ENCODE results near the gene TMEM209. TPM values are rescaled to one million over a fixed set of nuclear protein-coding genes. Genes with fewer than 3 reads are reported as not detected.

Gene TMEM209
- total and polyA plus RNA-seq, 5 donors, result 5.2 to 9.8 (median 9.1) TPM

DNA sequence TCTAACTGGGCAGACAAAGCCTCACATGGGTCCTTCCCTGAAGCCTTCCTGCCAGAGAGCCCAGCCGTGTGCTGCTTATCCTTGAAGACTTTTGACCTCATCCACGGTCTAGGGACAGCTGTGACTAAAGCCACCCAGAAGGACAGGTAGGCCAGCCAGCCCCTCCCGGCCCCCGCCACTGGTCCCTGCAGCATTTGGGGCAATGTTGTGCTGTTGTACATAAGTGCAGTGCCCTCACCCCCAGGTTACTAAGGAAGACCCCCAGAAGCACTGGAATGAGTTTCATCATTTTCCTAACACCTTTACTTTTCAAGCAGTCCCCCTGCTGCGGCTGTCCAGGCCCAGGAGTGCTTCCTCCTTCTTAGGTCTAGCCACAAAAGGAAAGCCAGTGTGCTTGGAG, 43.0 kb downstream of the TMEM209 start:
- ATAC-seq (no peak), DNase-seq (no peak)
- 92% methylated on average over 5 of the region's 5 CpGs for WGBS
- H3K27me3 ChIP-seq (ENCODE audit: control insufficient read depth, insufficient read depth), result no peaks in the 10 kb centered on the region
- H3K9me3 ChIP-seq (ENCODE audit: control insufficient read depth, low read length), result no peaks in the 10 kb centered on the region
- intact Hi-C loops (cut with DNase I), result no loop called here
- no peak overlapping the region for H3K4me3 ChIP-seq (ENCODE audit: low read length)
- no peaks in the 10 kb centered on the region for H3K4me1 ChIP-seq (ENCODE audit: control insufficient read depth, insufficient read depth, low read length)
- H3K27ac ChIP-seq (ENCODE audit: low read length), result no peak overlapping the region

GRCh38 chr7:130160455-130160854, 44.8 kb downstream of the TMEM209 start:
- no peak for DNase-seq
- intact Hi-C loops (cut with DNase I), result no loop called here
- Histone ChIP-seq H3K4me3 (ENCODE audit: low read length) (no peak overlapping the region), H3K27ac (ENCODE audit: low read length) (no peak overlapping the region), H3K4me1 (ENCODE audit: control insufficient read depth, insufficient read depth, low read length) (no peaks in the 10 kb centered on the region), H3K9me3 (ENCODE audit: control insufficient read depth, low read length) (no peaks in the 10 kb centered on the region), H3K27me3 (ENCODE audit: control insufficient read depth, insufficient read depth) (no peaks in the 10 kb centered on the region)
- no peak for ATAC-seq
- 89% methylated on average over 8 of the region's 8 CpGs for WGBS

DNA sequence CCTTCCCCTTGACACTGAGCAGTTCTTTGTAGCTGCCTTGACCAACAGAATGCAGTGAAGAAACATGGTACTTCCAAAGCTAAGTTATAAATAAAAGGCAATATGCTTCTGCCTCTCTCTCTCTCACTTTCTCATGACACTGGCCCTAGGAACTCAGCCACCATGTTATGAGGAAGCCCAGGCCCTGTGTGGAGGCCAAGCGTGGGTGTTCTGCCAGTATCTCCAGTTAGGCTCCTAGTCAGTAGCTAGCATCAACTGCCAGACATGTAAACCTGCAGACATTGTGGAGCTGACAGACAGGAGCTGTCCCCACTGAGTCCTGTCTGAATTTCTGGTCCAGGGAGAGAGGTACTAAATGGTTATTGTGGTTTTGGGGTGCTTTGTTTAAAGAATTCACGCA, 45.2 kb downstream of the TMEM209 start:
- no peak for ATAC-seq
- 99% methylated on average over 2 of the region's 2 CpGs for WGBS
- Histone ChIP-seq H3K4me3 (ENCODE audit: low read length) (no peak overlapping the region), H3K4me1 (ENCODE audit: control insufficient read depth, insufficient read depth, low read length) (no peaks in the 10 kb centered on the region), H3K9me3 (ENCODE audit: control insufficient read depth, low read length) (no peaks in the 10 kb centered on the region), H3K27ac (ENCODE audit: low read length) (no peak overlapping the region), H3K27me3 (ENCODE audit: control insufficient read depth, insufficient read depth) (no peaks in the 10 kb centered on the region)
- intact Hi-C loops (cut with DNase I), result no loop called here
- DNase-seq, result no peak

GRCh38 chr7:130157700-130158099, 47.5 kb downstream of the TMEM209 start:
- ATAC-seq, result no peak
- H3K4me3 ChIP-seq (ENCODE audit: low read length), result no peak overlapping the region
- DNase-seq, result no peak
- 88% methylated on average over 7 of the region's 7 CpGs for WGBS
- intact Hi-C loops (cut with DNase I), result no loop called here
- H3K9me3 ChIP-seq (ENCODE audit: control insufficient read depth, low read length), result no peaks in the 10 kb centered on the region
- no peak overlapping the region for H3K27ac ChIP-seq (ENCODE audit: low read length)
- H3K4me1 ChIP-seq (ENCODE audit: control insufficient read depth, insufficient read depth, low read length), result no peaks in the 10 kb centered on the region
- no peaks in the 10 kb centered on the region for H3K27me3 ChIP-seq (ENCODE audit: control insufficient read depth, insufficient read depth)

- H3K27ac ChIP-seq (ENCODE audit: low read length), result no peak overlapping the region
- intact Hi-C loops (cut with DNase I), result no loop called here
- DNase-seq (no peak), ATAC-seq (no peak)
- WGBS, result 98% methylated on average over 7 of the region's 7 CpGs
- H3K4me1 ChIP-seq (ENCODE audit: control insufficient read depth, insufficient read depth, low read length), result no peaks in the 10 kb centered on the region
- H3K27me3 ChIP-seq (ENCODE audit: control insufficient read depth, insufficient read depth), result no peaks in the 10 kb centered on the region
- no peaks in the 10 kb centered on the region for H3K9me3 ChIP-seq (ENCODE audit: control insufficient read depth, low read length)
- no peak overlapping the region for H3K4me3 ChIP-seq (ENCODE audit: low read length)
Measured at GRCh38 chr7:130156140-130156539, 49.1 kb downstream of the TMEM209 start.

- WGBS, result 68% methylated on average over 31 of the region's 31 CpGs
- no peak overlapping the region for H3K4me3 ChIP-seq (ENCODE audit: low read length)
Measured at GRCh38 chr7:130154501-130155317, 50.5 kb downstream of the TMEM209 start.

DNA sequence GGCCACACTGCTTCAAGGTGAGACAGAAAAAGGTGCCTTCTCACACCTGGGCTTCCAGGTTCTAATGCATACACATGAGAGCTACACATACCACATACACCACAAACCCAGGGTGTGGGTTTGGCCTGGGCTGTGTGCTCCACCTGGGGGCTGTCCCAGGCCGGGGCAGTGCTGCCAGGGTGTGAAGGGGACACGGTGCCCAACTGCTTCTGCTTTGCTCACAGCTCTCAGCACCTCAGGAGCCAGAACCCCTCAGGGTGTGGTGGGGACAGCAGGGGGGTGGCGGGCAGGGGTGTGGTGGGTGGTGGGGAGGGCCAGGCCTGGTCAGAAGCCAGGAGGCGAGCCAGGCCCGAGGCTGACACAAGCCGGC, 51.1 kb downstream of the TMEM209 start:
- no peak overlapping the region for H3K27ac ChIP-seq (ENCODE audit: low read length)
- ATAC-seq (peak; percentile 10 to 21), DNase-seq (no peak)
- H3K27me3 ChIP-seq (ENCODE audit: control insufficient read depth, insufficient read depth), result no peaks in the 10 kb centered on the region
- WGBS, result 48% methylated on average over 6 of the region's 6 CpGs
- no peaks in the 10 kb centered on the region for H3K9me3 ChIP-seq (ENCODE audit: control insufficient read depth, low read length)
- no peaks in the 10 kb centered on the region for H3K4me1 ChIP-seq (ENCODE audit: control insufficient read depth, insufficient read depth, low read length)
- intact Hi-C loops (cut with DNase I), result no loop called here
- H3K4me3 ChIP-seq (ENCODE audit: low read length), result no peak overlapping the region

More at GRCh38 chr7:130154501-130155317, 50.5 kb downstream of the TMEM209 start:
- peak in 2 of 3 donors; percentile 60 to 64 for DNase-seq
- intact Hi-C loops (cut with DNase I), result no loop called here
- no peaks in the 10 kb centered on the region for H3K27me3 ChIP-seq (ENCODE audit: control insufficient read depth, insufficient read depth)
- H3K27ac ChIP-seq (ENCODE audit: low read length), result no peak overlapping the region
- ATAC-seq, result peak; percentile 22 to 27
- H3K9me3 ChIP-seq (ENCODE audit: control insufficient read depth, low read length), result no peaks in the 10 kb centered on the region
- H3K4me1 ChIP-seq (ENCODE audit: control insufficient read depth, insufficient read depth, low read length), result no peaks in the 10 kb centered on the region

- no peak overlapping the region for H3K4me3 ChIP-seq (ENCODE audit: low read length)
- H3K27ac ChIP-seq (ENCODE audit: low read length), result no peak overlapping the region
- no peaks in the 10 kb centered on the region for H3K27me3 ChIP-seq (ENCODE audit: control insufficient read depth, insufficient read depth)
- intact Hi-C loops (cut with DNase I), result no loop called here
- H3K4me1 ChIP-seq (ENCODE audit: control insufficient read depth, insufficient read depth, low read length), result no peaks in the 10 kb centered on the region
- ATAC-seq (peak; percentile 12 to 36), DNase-seq (peak in 1 of 3 donors; percentile 64)
- WGBS, result 69% methylated on average over 29 of the region's 29 CpGs
- H3K9me3 ChIP-seq (ENCODE audit: control insufficient read depth, low read length), result no peaks in the 10 kb centered on the region
Measured at GRCh38 chr7:130153211-130153908, 51.8 kb downstream of the TMEM209 start.

- H3K27me3 ChIP-seq (ENCODE audit: control insufficient read depth, insufficient read depth), result no peaks in the 10 kb centered on the region
- intact Hi-C loops (cut with DNase I), result no loop called here
- H3K27ac ChIP-seq (ENCODE audit: low read length), result no peak overlapping the region
- no peaks in the 10 kb centered on the region for H3K4me1 ChIP-seq (ENCODE audit: control insufficient read depth, insufficient read depth, low read length)
- 74% methylated on average over 17 of the region's 17 CpGs for WGBS
- H3K9me3 ChIP-seq (ENCODE audit: control insufficient read depth, low read length), result no peaks in the 10 kb centered on the region
- H3K4me3 ChIP-seq (ENCODE audit: low read length), result no peak overlapping the region
- DNase-seq (no peak), ATAC-seq (peak in 1 of 2 donors; percentile 4)
Measured at GRCh38 chr7:130152493-130153210, 52.6 kb downstream of the TMEM209 start.

DNA sequence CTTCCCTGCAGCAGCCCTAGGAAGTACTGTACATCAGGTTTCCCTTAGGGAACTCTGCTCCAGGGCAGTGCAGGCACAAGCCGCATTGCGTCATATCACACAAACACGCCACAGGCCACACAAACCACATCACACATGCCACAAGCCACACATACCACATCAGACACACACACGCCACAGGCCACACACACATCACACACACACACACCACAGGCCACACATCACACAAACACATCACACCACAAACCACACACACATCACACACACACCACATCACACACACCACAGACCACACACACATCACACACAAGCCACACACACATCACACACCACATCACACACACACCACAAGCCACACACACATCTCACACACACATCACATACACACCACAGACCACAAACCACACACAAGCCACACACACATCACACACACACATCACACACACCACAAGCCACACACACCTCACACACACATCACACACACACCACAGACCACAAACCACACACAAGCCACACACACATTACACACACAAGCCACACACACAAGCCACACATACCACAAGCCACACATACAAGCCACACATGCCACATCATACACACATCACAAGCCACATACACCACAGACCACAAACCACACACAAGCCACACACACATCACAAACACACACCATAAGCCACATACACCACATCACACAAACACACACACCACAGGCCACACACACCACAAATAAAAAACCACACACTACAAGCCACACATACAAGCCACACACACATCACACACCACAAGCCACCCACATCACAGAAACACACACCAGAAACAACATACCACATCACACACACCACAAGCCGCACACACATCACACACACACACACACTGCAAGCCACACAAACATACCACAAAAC, 53.4 kb downstream of the TMEM209 start:
- 88% methylated on average over 5 of the region's 5 CpGs for WGBS
- no peak for DNase-seq
- ATAC-seq, result no peak
- Histone ChIP-seq H3K4me3 (ENCODE audit: low read length) (no peak overlapping the region), H3K27me3 (ENCODE audit: control insufficient read depth, insufficient read depth) (no peaks in the 10 kb centered on the region), H3K4me1 (ENCODE audit: control insufficient read depth, insufficient read depth, low read length) (no peaks in the 10 kb centered on the region), H3K9me3 (ENCODE audit: control insufficient read depth, low read length) (no peaks in the 10 kb centered on the region), H3K27ac (ENCODE audit: low read length) (no peak overlapping the region)
- intact Hi-C loops (cut with DNase I), result no loop called here

All from right cardiac atrium (tissue), 5 donors.